ENCODE results near the gene CD99. TPM values are rescaled to one million over a fixed set of nuclear protein-coding genes. Genes with fewer than 3 reads are reported as not detected.

The CD99 gene, protein sequence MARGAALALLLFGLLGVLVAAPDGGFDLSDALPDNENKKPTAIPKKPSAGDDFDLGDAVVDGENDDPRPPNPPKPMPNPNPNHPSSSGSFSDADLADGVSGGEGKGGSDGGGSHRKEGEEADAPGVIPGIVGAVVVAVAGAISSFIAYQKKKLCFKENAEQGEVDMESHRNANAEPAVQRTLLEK
- 100 to 1,000 TPM; 167 to 213 (median 179) TPM for total RNA-seq

GRCh38 chrX:2690856-2691542 is at the start of gene CD99:
CD99 (plus strand) TSS chrX:2691295; CDS start chrX:2691361, 66 bp downstream.
- 0 to 1% methylated on average over 4 to 15 of the region's 73 CpGs for WGBS, 2 donors
- TF ChIP-seq CTCF (IDR thresholded peaks at IDR 0.05) (no peak), POLR2A (IDR thresholded peaks at IDR 0.05) (peak in 1 of 2 donors; percentile 69)
- H3K27ac ChIP-seq: peak within 1 kb of the TSS; percentile 50 to 54 (median 54)
- H3K9me3 ChIP-seq: no peaks in the 10 kb centered on the region
- peaks cover 14 to 32% of the 10 kb centered on the region in 2 donors for H3K4me1 ChIP-seq
- intact Hi-C loops (cut with DNase I): no loop called here
- no peaks in the 10 kb centered on the region for H3K27me3 ChIP-seq
- H3K36me3 ChIP-seq: no peaks in the 10 kb centered on the region
- DNase-seq: peak; percentile 93
- H3K4me3 ChIP-seq (replicated peaks in 1 of 3): peak within 1 kb of the TSS; percentile 11 to 79 (median 68)

- H3K27me3 ChIP-seq: no peaks in the 10 kb centered on the region
- H3K4me3 ChIP-seq (replicated peaks in 1 of 3): no peak overlapping the region
- no peak for DNase-seq
- no peak overlapping the region for H3K27ac ChIP-seq
- no peaks in the 10 kb centered on the region for H3K9me3 ChIP-seq
- 93 to 98% methylated on average over 7 to 8 of the region's 8 CpGs for WGBS, 2 donors
- intact Hi-C loops (cut with DNase I): loop anchor here (10.0 kb wide), 1 partner anchor 173 kb away; no protein-coding TSS in a partner anchor
- H3K4me1 ChIP-seq: no peaks in the 10 kb centered on the region
- no peak for TF ChIP-seq POLR2A (IDR thresholded peaks at IDR 0.05)
- TF ChIP-seq CTCF (IDR thresholded peaks at IDR 0.05): no peak
- H3K36me3 ChIP-seq: no peaks in the 10 kb centered on the region
Observed at GRCh38 chrX:2642146-2642545, 48.9 kb upstream of the CD99 start.

DNA sequence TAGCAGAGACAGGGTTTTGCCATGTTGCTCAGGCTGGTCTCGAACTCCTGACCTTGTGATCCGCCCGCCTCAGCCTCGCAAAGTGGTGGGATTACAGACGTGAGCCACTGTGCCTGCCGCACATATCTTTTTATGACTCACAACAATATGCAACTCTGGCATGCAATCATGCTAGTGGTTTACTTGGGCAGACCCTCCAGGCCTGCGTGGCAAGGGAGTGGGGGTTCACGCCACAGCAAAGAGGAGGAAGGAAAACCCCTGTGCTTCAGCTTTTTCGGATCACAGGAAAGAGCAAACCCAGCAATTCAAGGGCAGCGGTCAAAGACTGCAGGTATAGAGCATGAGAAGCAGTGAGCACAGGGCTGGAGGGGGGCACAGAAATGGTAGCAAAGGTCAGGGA is 48.3 kb upstream of the CD99 start:
- WGBS, 2 donors: 86 to 89% methylated on average over 10 of the region's 10 CpGs
- H3K36me3 ChIP-seq: no peaks in the 10 kb centered on the region
- intact Hi-C loops (cut with DNase I): loop anchor here (10.0 kb wide), 1 partner anchor 172 kb away; no protein-coding TSS in a partner anchor

GRCh38 chrX:2643880-2644279 is 47.2 kb upstream of the CD99 start:
- Histone ChIP-seq H3K27ac (no peak overlapping the region), H3K9me3 (no peaks in the 10 kb centered on the region), H3K27me3 (no peaks in the 10 kb centered on the region), H3K4me1 (no peaks in the 10 kb centered on the region), H3K4me3 (replicated peaks in 1 of 3) (no peak overlapping the region), H3K36me3 (no peaks in the 10 kb centered on the region)
- no peak for DNase-seq
- TF ChIP-seq POLR2A (IDR thresholded peaks at IDR 0.05) (no peak), CTCF (IDR thresholded peaks at IDR 0.05) (no peak)
- 96 to 97% methylated on average over 1 of the region's 1 CpG for WGBS, 2 donors
- intact Hi-C loops (cut with DNase I): loop anchor here (10.0 kb wide), 1 partner anchor 171 kb away; no protein-coding TSS in a partner anchor

More for the DNA sequence above, 48.3 kb upstream of the CD99 start:
- Histone ChIP-seq H3K27ac (no peak overlapping the region), H3K27me3 (no peaks in the 10 kb centered on the region), H3K4me1 (no peaks in the 10 kb centered on the region), H3K9me3 (no peaks in the 10 kb centered on the region), H3K4me3 (replicated peaks in 1 of 3) (no peak overlapping the region)
- DNase-seq: no peak
- TF ChIP-seq CTCF (IDR thresholded peaks at IDR 0.05) (no peak), POLR2A (IDR thresholded peaks at IDR 0.05) (no peak)

DNA sequence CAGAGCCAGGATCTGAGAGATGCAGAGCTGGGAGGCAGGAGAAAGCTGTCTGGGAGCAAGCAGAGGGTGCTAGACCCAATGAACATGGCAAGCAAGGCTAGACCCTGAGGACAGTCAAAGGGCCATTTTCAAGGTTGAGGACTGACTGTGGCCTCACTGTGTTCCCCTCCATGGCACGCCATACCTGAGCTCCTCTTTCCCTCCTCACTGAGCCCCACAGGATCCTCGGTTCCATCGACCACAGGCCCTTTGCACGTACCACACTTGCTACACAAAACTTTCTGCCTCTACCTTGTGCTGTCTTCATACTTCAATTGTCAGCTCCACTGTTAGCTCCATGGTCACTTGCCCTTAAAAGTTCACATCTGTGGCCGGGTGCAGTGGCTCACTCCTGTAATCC is 45.5 kb upstream of the CD99 start:
- no peak for TF ChIP-seq CTCF (IDR thresholded peaks at IDR 0.05)
- no peak for TF ChIP-seq POLR2A (IDR thresholded peaks at IDR 0.05)
- no peaks in the 10 kb centered on the region for H3K4me1 ChIP-seq
- 60 to 75% methylated on average over 5 of the region's 5 CpGs for WGBS, 2 donors
- H3K27ac ChIP-seq: no peak overlapping the region
- H3K27me3 ChIP-seq: no peaks in the 10 kb centered on the region
- H3K4me3 ChIP-seq (replicated peaks in 1 of 3): no peak overlapping the region
- no peaks in the 10 kb centered on the region for H3K9me3 ChIP-seq
- no peak for DNase-seq
- no peaks in the 10 kb centered on the region for H3K36me3 ChIP-seq
- intact Hi-C loops (cut with DNase I): loop anchor here (10.0 kb wide), 1 partner anchor 169 kb away; no protein-coding TSS in a partner anchor
